OCI-LY1 (cell line): ENCODE measurements around the gene SLC19A1.

Experiments
- EZH2 ChIP-seq: fragments of 200-600 bp; sonication (generic), shearing (Covaris generic); IDR thresholded peaks from 2 replicates; pipeline ENCODE4 v1.8.0; 2017; ENCODE audit warnings: borderline replicate concordance, mixed run types, mild to moderate bottlenecking, antibody characterized with exemption, low read length, moderate library complexity, mixed read lengths
- TF ChIP-seq, protein P1 (sequence below): fragments of 200-600 bp; sonication (generic), shearing (Covaris generic); IDR thresholded peaks from 2 replicates; pipeline ENCODE4 v1.5.1; 2017; ENCODE audit warnings: mild to moderate bottlenecking, antibody characterized with exemption, low read length, moderate library complexity, mixed read lengths

DNA sequence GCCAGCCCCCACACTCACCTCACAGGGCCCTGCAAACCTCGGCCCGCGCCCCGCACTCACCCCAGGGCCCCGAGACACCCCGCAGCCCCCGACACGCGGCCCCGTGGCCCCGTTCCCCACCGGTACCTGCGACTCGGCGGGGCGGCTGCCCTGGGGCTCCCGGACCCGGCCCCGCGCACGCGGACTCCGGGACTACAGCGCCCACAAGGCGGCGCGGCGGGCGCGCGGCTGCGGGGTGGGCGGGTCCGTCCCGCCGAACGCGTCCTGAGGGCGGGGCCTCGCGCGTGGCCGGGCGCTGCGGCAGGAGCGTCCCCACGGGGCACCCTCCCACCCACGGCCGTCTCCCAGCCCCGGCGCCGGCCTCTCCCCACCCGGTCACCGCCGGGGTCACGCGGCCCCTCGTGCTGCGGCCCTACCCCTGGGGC is at the start of gene SLC19A1:
- TF ChIP-seq, protein P1, sequence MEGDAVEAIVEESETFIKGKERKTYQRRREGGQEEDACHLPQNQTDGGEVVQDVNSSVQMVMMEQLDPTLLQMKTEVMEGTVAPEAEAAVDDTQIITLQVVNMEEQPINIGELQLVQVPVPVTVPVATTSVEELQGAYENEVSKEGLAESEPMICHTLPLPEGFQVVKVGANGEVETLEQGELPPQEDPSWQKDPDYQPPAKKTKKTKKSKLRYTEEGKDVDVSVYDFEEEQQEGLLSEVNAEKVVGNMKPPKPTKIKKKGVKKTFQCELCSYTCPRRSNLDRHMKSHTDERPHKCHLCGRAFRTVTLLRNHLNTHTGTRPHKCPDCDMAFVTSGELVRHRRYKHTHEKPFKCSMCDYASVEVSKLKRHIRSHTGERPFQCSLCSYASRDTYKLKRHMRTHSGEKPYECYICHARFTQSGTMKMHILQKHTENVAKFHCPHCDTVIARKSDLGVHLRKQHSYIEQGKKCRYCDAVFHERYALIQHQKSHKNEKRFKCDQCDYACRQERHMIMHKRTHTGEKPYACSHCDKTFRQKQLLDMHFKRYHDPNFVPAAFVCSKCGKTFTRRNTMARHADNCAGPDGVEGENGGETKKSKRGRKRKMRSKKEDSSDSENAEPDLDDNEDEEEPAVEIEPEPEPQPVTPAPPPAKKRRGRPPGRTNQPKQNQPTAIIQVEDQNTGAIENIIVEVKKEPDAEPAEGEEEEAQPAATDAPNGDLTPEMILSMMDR = no peak
- TF ChIP-seq EZH2 = no peak
